Keratinocyte (primary cell): ENCODE results near the gene FN3KRP. TPM values are rescaled to one million over a fixed set of nuclear protein-coding genes. Genes with fewer than 3 reads are reported as not detected.

Experiments used
- DNase-seq: peaks from one replicate; pipeline ENCODE4 v3.0.0-alpha.2; 2011; ENCODE audit warnings: low read depth, missing footprints, low spot score
- FAIRE-seq: peaks from 2 replicates; lab custom pipeline; 2011; peaks lifted over from hg19 to GRCh38; lab: Jason Lieb, UNC
- H2AFZ ChIP-seq: 2 replicates; pipeline ENCODE4 v1.6.0; 2012; ENCODE audit warnings: low read length, control low read depth, inconsistent platforms; ENCODE audit not compliant: control insufficient read depth
- H3K27ac ChIP-seq: 2 replicates; pipeline ENCODE4 v1.5.1; 2011; ENCODE audit warnings: low read length; ENCODE audit not compliant: control insufficient read depth, insufficient read depth
- H3K27me3 ChIP-seq: 3 replicates; pipeline ENCODE4 v1.6.0; 2011; ENCODE audit warnings: low read length; ENCODE audit not compliant: control insufficient read depth, insufficient read depth; ENCODE audit errors: extremely low read depth
- H3K36me3 ChIP-seq, 2 experiments: 2 replicates in 1 of 2; 3 replicates in 1 of 2; pipeline ENCODE4 v1.5.1; 2011; ENCODE audit warnings: low read length in 2 of 2, mild to moderate bottlenecking in 1 of 2; ENCODE audit not compliant: control insufficient read depth in 2 of 2, insufficient read depth in 2 of 2; ENCODE audit errors: extremely low read depth in 1 of 2
- H3K4me1 ChIP-seq: 3 replicates; pipeline ENCODE4 v1.5.1; 2011; ENCODE audit warnings: low read length; ENCODE audit not compliant: control insufficient read depth, insufficient read depth; ENCODE audit errors: extremely low read depth
- H3K4me2 ChIP-seq: 3 replicates; pipeline ENCODE4 v1.6.0; 2011; ENCODE audit warnings: low read depth, low read length; ENCODE audit not compliant: control insufficient read depth, insufficient read depth; ENCODE audit errors: extremely low read depth
- H3K4me3 ChIP-seq, 3 experiments: fragments of 200-600 bp in 1 of 3; sonication (generic) in 1 of 3; 2 replicates in 2 of 3; 3 replicates in 1 of 3; pipeline ENCODE4 v1.5.1; 2011 to 2016; ENCODE audit warnings: low read length in 3 of 3, mild to moderate bottlenecking in 3 of 3, control low read depth in 2 of 3, inconsistent platforms in 1 of 3, low read depth in 1 of 3, mixed read lengths in 1 of 3, mixed run types in 1 of 3, moderate library complexity in 1 of 3; ENCODE audit not compliant: control insufficient read depth in 2 of 3, insufficient read depth in 2 of 3; ENCODE audit errors: extremely low read depth in 1 of 3
- H3K79me2 ChIP-seq: 2 replicates; pipeline ENCODE4 v1.6.0; 2012; ENCODE audit warnings: low read length; ENCODE audit not compliant: control insufficient read depth, insufficient read depth
- H3K9ac ChIP-seq: 3 replicates; pipeline ENCODE4 v1.6.0; 2011; ENCODE audit warnings: low read length; ENCODE audit not compliant: control insufficient read depth, insufficient read depth; ENCODE audit errors: extremely low read depth
- H3K9me1 ChIP-seq: 3 replicates; pipeline ENCODE4 v1.6.0; 2011; ENCODE audit warnings: low read length; ENCODE audit not compliant: control insufficient read depth, insufficient read depth; ENCODE audit errors: extremely low read depth
- H3K9me3 ChIP-seq: 2 replicates; pipeline ENCODE4 v1.5.1; 2012; ENCODE audit warnings: low read depth, low read length; ENCODE audit not compliant: control insufficient read depth
- H4K20me1 ChIP-seq: 3 replicates; pipeline ENCODE4 v1.6.0; 2011; ENCODE audit warnings: low read length; ENCODE audit not compliant: control insufficient read depth, insufficient read depth; ENCODE audit errors: extremely low read depth
- CTCF ChIP-seq, 3 experiments: IDR thresholded peaks in 1 of 3; conservative IDR thresholded peaks in 1 of 3; optimal IDR thresholded peaks in 1 of 3; 2 replicates in 2 of 3; 3 replicates in 1 of 3; pipeline versions ENCODE3 to v1.5.1; 2011; ENCODE audit warnings: low read length in 3 of 3, mild to moderate bottlenecking in 3 of 3, moderate library complexity in 2 of 3, control low read depth in 1 of 3, inconsistent platforms in 1 of 3; ENCODE audit not compliant: insufficient read depth in 2 of 3; ENCODE audit errors: extremely low read depth in 1 of 3
- EZH2 ChIP-seq: IDR thresholded peaks from one replicate; pipeline ENCODE4 v1.6.1; 2012; ENCODE audit warnings: inconsistent platforms, mild to moderate bottlenecking, low read length, moderate library complexity
- dilution Hi-C: fragments of 300-500 bp; cut with MboI; formaldehyde crosslinking; loops from one replicate; pipeline ENCODE4 v1.7.0; 2020; ENCODE audit warnings: low sequenced_read_pairs; ENCODE audit not compliant: extremely low pct_ligation_motif_present
- polyA plus RNA-seq, 5 experiments: library from polyadenylated mRNA; depleted of rRNA in 3 of 5; stranded (reverse) in 3 of 5; stranded (forward) in 1 of 5; unstranded in 1 of 5; fragments of >200 nt; gene quantifications; 1 replicate in 1 of 5; 2 replicates in 3 of 5; 3 replicates in 1 of 5; pipeline versions ENCODE4 v1.2.1 to v1.2.3, GENCODE V29; 2011 to 2012; ENCODE audit warnings: missing spikeins in 2 of 5, low read depth in 1 of 5, low replicate concordance in 1 of 5

FN3KRP gene
- polyA plus RNA-seq, 1 donor (not counting 4 experiments of a cell fraction or from before 2014, with no cell fraction given), result 25.7 TPM

- dilution Hi-C loops, result no loop called here
- Histone ChIP-seq H2AFZ (no peak overlapping the region), H3K9me3 (no peaks in the 10 kb centered on the region), H3K4me1 (peaks cover 26% of the 10 kb centered on the region), H3K4me3 (no peak overlapping the region), H3K9ac (no peak overlapping the region), H3K36me3 (peaks cover 6 to 15% of the 10 kb centered on the region in 2 experiments), H3K27me3 (no peaks in the 10 kb centered on the region), H3K79me2 (peaks cover 49% of the 10 kb centered on the region), H4K20me1 (no peaks in the 10 kb centered on the region), H3K4me2 (no peak overlapping the region), H3K27ac (no peak overlapping the region), H3K9me1 (peaks cover 3% of the 10 kb centered on the region)
- DNase-seq (no peak), FAIRE-seq (no peak)
- TF ChIP-seq EZH2, result no peak
- TF ChIP-seq CTCF (optimal IDR thresholded peaks at IDR 0.05 in 1 of 3, IDR thresholded peaks at IDR 0.05 in 1 of 3, conservative IDR thresholded peaks at IDR 0.05 in 1 of 3; ENCODE audit: extremely low read depth in 1 of 3, insufficient read depth in 2 of 3, low read length in 3 of 3), result no peak
Observed at GRCh38 chr17:82756166-82756565, 39.7 kb downstream of the FN3KRP start.

- DNase-seq (no peak), FAIRE-seq (no peak)
- no peak overlapping the region for H2AFZ ChIP-seq
- TF ChIP-seq EZH2 (no peak), CTCF (optimal IDR thresholded peaks at IDR 0.05 in 1 of 3, IDR thresholded peaks at IDR 0.05 in 1 of 3, conservative IDR thresholded peaks at IDR 0.05 in 1 of 3; ENCODE audit: extremely low read depth in 1 of 3, insufficient read depth in 2 of 3, low read length in 3 of 3) (no peak)
- H3K36me3 ChIP-seq, result peaks cover 23 to 24% of the 10 kb centered on the region in 2 experiments
- H3K27ac ChIP-seq, result no peak overlapping the region
- dilution Hi-C loops, result no loop called here
- H3K9me3 ChIP-seq, result no peaks in the 10 kb centered on the region
- H3K9ac ChIP-seq, result no peak overlapping the region
- H4K20me1 ChIP-seq, result no peaks in the 10 kb centered on the region
- H3K27me3 ChIP-seq, result no peaks in the 10 kb centered on the region
- H3K4me1 ChIP-seq, result no peaks in the 10 kb centered on the region
- no peak overlapping the region for H3K4me2 ChIP-seq
- no peaks in the 10 kb centered on the region for H3K9me1 ChIP-seq
- H3K79me2 ChIP-seq, result peaks cover 13% of the 10 kb centered on the region
- H3K4me3 ChIP-seq, result no peak overlapping the region
Observed at GRCh38 chr17:82765371-82765770, 48.9 kb downstream of the FN3KRP start.
